HEK293 (cell line): ENCODE measurements around the gene CREBBP.

Source experiments
- SP2 ChIP-seq: fragments of 450-650 bp; formaldehyde crosslinking; IDR thresholded peaks from 2 replicates; pipeline ENCODE4 v1.5.1; 2016; ENCODE audit warnings: missing biosample characterization, missing genetic modification characterization
- TCF7L2 ChIP-seq: IDR thresholded peaks from 2 replicates; pipeline ENCODE4 v1.6.1; 2011; ENCODE audit warnings: low read depth, mild to moderate bottlenecking, inconsistent platforms, low read length, moderate library complexity, borderline replicate concordance
- ZFP69B ChIP-seq: fragments of 450-650 bp; formaldehyde crosslinking; IDR thresholded peaks from 2 replicates; pipeline ENCODE4 v1.5.1; 2016; ENCODE audit warnings: missing biosample characterization, missing genetic modification characterization
- ZNF157 ChIP-seq: fragments of 450-650 bp; formaldehyde crosslinking; IDR thresholded peaks from 2 replicates; pipeline ENCODE4 v1.5.1; 2016; ENCODE audit warnings: missing biosample characterization, missing genetic modification characterization
- ZNF600 ChIP-seq: fragments of 450-650 bp; formaldehyde crosslinking; IDR thresholded peaks from 2 replicates; pipeline ENCODE4 v1.5.1; 2016; ENCODE audit warnings: missing biosample characterization, missing genetic modification characterization
- ZNF658 ChIP-seq: fragments of 450-650 bp; formaldehyde crosslinking; IDR thresholded peaks from 2 replicates; pipeline ENCODE4; 2016; ENCODE audit warnings: missing biosample characterization, missing genetic modification characterization
- ZNF701 ChIP-seq: fragments of 450-650 bp; formaldehyde crosslinking; IDR thresholded peaks from 2 replicates; pipeline ENCODE4 v1.5.1; 2016; ENCODE audit warnings: missing biosample characterization, missing genetic modification characterization
- ZNF776 ChIP-seq: fragments of 450-650 bp; formaldehyde crosslinking; IDR thresholded peaks from 2 replicates; pipeline ENCODE4 v1.5.0; 2017; ENCODE audit warnings: missing biosample characterization, missing genetic modification characterization, borderline replicate concordance
- TF ChIP-seq, protein P1 (sequence below): fragments of 450-650 bp; formaldehyde crosslinking; IDR thresholded peaks from 2 replicates; pipeline ENCODE4 v1.5.1; 2017; ENCODE audit warnings: missing biosample characterization, mild to moderate bottlenecking, missing genetic modification characterization, moderate library complexity
- TF ChIP-seq, protein P2 (sequence below): fragments of 450-650 bp; formaldehyde crosslinking; IDR thresholded peaks from 2 replicates; pipeline ENCODE4 v1.5.1; 2016; ENCODE audit warnings: missing biosample characterization, missing genetic modification characterization
- TF ChIP-seq, protein P3 (sequence below): fragments of 450-650 bp; formaldehyde crosslinking; IDR thresholded peaks from 2 replicates; pipeline ENCODE4 v1.5.1; 2016; ENCODE audit warnings: missing biosample characterization, missing genetic modification characterization
- TF ChIP-seq, protein P4 (sequence below): fragments of 450-650 bp; formaldehyde crosslinking; IDR thresholded peaks from 2 replicates; pipeline ENCODE4 v1.5.1; 2016; ENCODE audit warnings: missing biosample characterization, missing genetic modification characterization, low read depth

DNA sequence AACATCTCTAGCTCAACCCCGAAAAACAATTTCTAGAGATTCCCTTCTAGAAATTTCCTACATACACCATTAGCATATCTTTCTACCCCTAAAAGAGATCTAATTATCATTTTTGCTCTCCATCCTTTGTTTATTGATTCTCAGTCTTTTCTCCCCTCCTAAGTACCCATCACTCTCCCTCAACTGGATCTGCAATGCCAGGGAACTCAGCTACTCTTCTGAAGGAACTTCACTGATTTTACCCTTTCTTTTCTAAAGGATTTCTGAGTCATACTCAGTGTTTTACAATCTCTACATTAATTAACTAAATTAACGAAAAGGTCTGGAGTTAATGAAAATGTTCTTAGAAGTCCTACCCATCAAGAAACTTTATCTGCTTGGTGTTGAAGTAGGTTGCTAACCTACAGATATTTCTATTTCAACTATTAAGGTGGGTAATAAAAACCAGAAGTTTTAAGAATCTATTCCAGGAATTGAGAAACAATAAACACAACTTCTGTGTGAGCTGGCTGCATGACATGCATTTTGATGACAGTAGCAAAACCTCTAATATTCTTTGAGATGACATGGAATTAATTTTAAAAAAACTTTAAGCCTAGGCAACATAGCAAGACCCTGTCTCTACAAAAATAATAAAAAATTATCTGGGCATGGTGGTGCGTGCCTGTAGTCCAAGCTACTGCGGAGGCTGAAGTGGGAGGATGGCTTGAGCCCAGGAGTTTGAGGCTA, 13.6 kb downstream of the CREBBP start:
- TF ChIP-seq ZNF157 (tag by site-specific recombination) (no peak), SP2 (tag by site-specific recombination) (no peak), ZFP69B (no peak), TCF7L2 (no peak), ZNF701 (tag by site-specific recombination) (no peak), ZNF776 (tag by site-specific recombination) (no peak), ZNF658 (tag by site-specific recombination) (no peak), ZNF600 (tag by site-specific recombination) (no peak)
- TF ChIP-seq, protein P1, sequence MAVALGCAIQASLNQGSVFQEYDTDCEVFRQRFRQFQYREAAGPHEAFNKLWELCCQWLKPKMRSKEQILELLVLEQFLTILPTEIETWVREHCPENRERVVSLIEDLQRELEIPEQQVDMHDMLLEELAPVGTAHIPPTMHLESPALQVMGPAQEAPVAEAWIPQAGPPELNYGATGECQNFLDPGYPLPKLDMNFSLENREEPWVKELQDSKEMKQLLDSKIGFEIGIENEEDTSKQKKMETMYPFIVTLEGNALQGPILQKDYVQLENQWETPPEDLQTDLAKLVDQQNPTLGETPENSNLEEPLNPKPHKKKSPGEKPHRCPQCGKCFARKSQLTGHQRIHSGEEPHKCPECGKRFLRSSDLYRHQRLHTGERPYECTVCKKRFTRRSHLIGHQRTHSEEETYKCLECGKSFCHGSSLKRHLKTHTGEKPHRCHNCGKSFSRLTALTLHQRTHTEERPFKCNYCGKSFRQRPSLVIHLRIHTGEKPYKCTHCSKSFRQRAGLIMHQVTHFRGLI: no peak
- TF ChIP-seq, protein P2, sequence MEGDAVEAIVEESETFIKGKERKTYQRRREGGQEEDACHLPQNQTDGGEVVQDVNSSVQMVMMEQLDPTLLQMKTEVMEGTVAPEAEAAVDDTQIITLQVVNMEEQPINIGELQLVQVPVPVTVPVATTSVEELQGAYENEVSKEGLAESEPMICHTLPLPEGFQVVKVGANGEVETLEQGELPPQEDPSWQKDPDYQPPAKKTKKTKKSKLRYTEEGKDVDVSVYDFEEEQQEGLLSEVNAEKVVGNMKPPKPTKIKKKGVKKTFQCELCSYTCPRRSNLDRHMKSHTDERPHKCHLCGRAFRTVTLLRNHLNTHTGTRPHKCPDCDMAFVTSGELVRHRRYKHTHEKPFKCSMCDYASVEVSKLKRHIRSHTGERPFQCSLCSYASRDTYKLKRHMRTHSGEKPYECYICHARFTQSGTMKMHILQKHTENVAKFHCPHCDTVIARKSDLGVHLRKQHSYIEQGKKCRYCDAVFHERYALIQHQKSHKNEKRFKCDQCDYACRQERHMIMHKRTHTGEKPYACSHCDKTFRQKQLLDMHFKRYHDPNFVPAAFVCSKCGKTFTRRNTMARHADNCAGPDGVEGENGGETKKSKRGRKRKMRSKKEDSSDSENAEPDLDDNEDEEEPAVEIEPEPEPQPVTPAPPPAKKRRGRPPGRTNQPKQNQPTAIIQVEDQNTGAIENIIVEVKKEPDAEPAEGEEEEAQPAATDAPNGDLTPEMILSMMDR (tag by site-specific recombination): no peak
- TF ChIP-seq, protein P3, sequence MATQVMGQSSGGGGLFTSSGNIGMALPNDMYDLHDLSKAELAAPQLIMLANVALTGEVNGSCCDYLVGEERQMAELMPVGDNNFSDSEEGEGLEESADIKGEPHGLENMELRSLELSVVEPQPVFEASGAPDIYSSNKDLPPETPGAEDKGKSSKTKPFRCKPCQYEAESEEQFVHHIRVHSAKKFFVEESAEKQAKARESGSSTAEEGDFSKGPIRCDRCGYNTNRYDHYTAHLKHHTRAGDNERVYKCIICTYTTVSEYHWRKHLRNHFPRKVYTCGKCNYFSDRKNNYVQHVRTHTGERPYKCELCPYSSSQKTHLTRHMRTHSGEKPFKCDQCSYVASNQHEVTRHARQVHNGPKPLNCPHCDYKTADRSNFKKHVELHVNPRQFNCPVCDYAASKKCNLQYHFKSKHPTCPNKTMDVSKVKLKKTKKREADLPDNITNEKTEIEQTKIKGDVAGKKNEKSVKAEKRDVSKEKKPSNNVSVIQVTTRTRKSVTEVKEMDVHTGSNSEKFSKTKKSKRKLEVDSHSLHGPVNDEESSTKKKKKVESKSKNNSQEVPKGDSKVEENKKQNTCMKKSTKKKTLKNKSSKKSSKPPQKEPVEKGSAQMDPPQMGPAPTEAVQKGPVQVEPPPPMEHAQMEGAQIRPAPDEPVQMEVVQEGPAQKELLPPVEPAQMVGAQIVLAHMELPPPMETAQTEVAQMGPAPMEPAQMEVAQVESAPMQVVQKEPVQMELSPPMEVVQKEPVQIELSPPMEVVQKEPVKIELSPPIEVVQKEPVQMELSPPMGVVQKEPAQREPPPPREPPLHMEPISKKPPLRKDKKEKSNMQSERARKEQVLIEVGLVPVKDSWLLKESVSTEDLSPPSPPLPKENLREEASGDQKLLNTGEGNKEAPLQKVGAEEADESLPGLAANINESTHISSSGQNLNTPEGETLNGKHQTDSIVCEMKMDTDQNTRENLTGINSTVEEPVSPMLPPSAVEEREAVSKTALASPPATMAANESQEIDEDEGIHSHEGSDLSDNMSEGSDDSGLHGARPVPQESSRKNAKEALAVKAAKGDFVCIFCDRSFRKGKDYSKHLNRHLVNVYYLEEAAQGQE (tag by site-specific recombination): no peak
- TF ChIP-seq, protein P4, sequence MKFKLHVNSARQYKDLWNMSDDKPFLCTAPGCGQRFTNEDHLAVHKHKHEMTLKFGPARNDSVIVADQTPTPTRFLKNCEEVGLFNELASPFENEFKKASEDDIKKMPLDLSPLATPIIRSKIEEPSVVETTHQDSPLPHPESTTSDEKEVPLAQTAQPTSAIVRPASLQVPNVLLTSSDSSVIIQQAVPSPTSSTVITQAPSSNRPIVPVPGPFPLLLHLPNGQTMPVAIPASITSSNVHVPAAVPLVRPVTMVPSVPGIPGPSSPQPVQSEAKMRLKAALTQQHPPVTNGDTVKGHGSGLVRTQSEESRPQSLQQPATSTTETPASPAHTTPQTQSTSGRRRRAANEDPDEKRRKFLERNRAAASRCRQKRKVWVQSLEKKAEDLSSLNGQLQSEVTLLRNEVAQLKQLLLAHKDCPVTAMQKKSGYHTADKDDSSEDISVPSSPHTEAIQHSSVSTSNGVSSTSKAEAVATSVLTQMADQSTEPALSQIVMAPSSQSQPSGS (tag by site-specific recombination): no peak
